Neutrophil (primary cell): ENCODE data around the gene C2CD4A.

ENCODE experiments used
- H3K27ac ChIP-seq: fragments of 200-600 bp; sonication (generic); 2 replicates; pipeline ENCODE4 v1.5.1; 2016; ENCODE audit warnings: mild to moderate bottlenecking, moderate library complexity
- H3K27me3 ChIP-seq: fragments of 200-600 bp; sonication (generic); 2 replicates; pipeline ENCODE4 v1.6.0; 2016; ENCODE audit warnings: mild to moderate bottlenecking
- H3K36me3 ChIP-seq: fragments of 200-600 bp; sonication (generic); 2 replicates; pipeline ENCODE4 v1.5.1; 2017
- H3K4me1 ChIP-seq, 2 experiments: fragments of 200-600 bp in 1 of 2; sonication (generic) in 1 of 2; 1 replicate in 1 of 2; 2 replicates in 1 of 2; pipeline versions ENCODE4 v1.5.1 to v1.6.1; 2013 to 2016; ENCODE audit warnings: low read depth in 1 of 2, low read length in 1 of 2, mild to moderate bottlenecking in 1 of 2, moderate library complexity in 1 of 2; ENCODE audit not compliant: control insufficient read depth in 1 of 2, insufficient read depth in 1 of 2
- H3K4me3 ChIP-seq, 2 experiments: fragments of 200-600 bp in 1 of 2; sonication (generic) in 1 of 2; 1 replicate in 1 of 2; 2 replicates in 1 of 2; pipeline ENCODE4 v1.5.1; 2013 to 2016; ENCODE audit warnings: low read depth in 1 of 2, low read length in 1 of 2, mild to moderate bottlenecking in 1 of 2, moderate library complexity in 1 of 2
- H3K9me3 ChIP-seq: fragments of 200-600 bp; sonication (generic); 2 replicates; pipeline ENCODE4 v1.5.1; 2016
- CTCF ChIP-seq: fragments of 200-600 bp; sonication (generic); IDR thresholded peaks from 2 replicates; pipeline ENCODE4 v1.5.1; 2016; ENCODE audit warnings: antibody characterized with exemption

The C2CD4A gene

GRCh38 chr15:62087671-62088352 lies 21.0 kb downstream of the C2CD4A start:
- no peaks in the 10 kb centered on the region for H3K36me3 ChIP-seq
- no peaks in the 10 kb centered on the region for H3K27me3 ChIP-seq
- no peak for TF ChIP-seq CTCF
- no peaks in the 10 kb centered on the region for H3K4me1 ChIP-seq
- no peak overlapping the region for H3K27ac ChIP-seq
- H3K9me3 ChIP-seq, result no peaks in the 10 kb centered on the region
- H3K4me3 ChIP-seq, result no peak overlapping the region

GRCh38 chr15:62088353-62088693 lies 21.5 kb downstream of the C2CD4A start:
- H3K9me3 ChIP-seq, result no peaks in the 10 kb centered on the region
- TF ChIP-seq CTCF, result no peak
- peaks cover 0 to 1% of the 10 kb centered on the region in 2 experiments for H3K4me1 ChIP-seq
- H3K36me3 ChIP-seq, result no peaks in the 10 kb centered on the region
- H3K27ac ChIP-seq, result no peak overlapping the region
- no peaks in the 10 kb centered on the region for H3K27me3 ChIP-seq
- H3K4me3 ChIP-seq, result no peak overlapping the region

GRCh38 chr15:62089616-62090015 lies 22.8 kb downstream of the C2CD4A start:
- Histone ChIP-seq H3K4me3 (no peak overlapping the region), H3K27ac (no peak overlapping the region), H3K27me3 (no peaks in the 10 kb centered on the region), H3K9me3 (no peaks in the 10 kb centered on the region), H3K36me3 (no peaks in the 10 kb centered on the region), H3K4me1 (peaks cover 3 to 8% of the 10 kb centered on the region in 2 experiments)
- TF ChIP-seq CTCF, result no peak

GRCh38 chr15:62090988-62091387 lies 24.2 kb downstream of the C2CD4A start:
- TF ChIP-seq CTCF, result no peak
- no peak overlapping the region for H3K27ac ChIP-seq
- no peaks in the 10 kb centered on the region for H3K36me3 ChIP-seq
- peaks cover 3 to 8% of the 10 kb centered on the region in 2 experiments for H3K4me1 ChIP-seq
- H3K9me3 ChIP-seq, result no peaks in the 10 kb centered on the region
- H3K27me3 ChIP-seq, result no peaks in the 10 kb centered on the region
- no peak overlapping the region for H3K4me3 ChIP-seq

- Histone ChIP-seq H3K27ac (no peak overlapping the region), H3K36me3 (no peaks in the 10 kb centered on the region), H3K4me3 (no peak overlapping the region), H3K9me3 (no peaks in the 10 kb centered on the region), H3K27me3 (peaks cover 17% of the 10 kb centered on the region), H3K4me1 (peaks cover 3 to 8% of the 10 kb centered on the region in 2 experiments)
- no peak for TF ChIP-seq CTCF
These were observed 27.0 kb downstream of the C2CD4A start for GRCh38 chr15:62093809-62094208.

GRCh38 chr15:62094388-62094787 lies 27.6 kb downstream of the C2CD4A start:
- no peak for TF ChIP-seq CTCF
- Histone ChIP-seq H3K36me3 (no peaks in the 10 kb centered on the region), H3K4me1 (peaks cover 3 to 8% of the 10 kb centered on the region in 2 experiments), H3K4me3 (no peak overlapping the region), H3K9me3 (no peaks in the 10 kb centered on the region), H3K27ac (no peak overlapping the region), H3K27me3 (peaks cover 22% of the 10 kb centered on the region)
